GM19328 (cell line): ENCODE results near the gene NUSAP1.
"Not testable (repeated sequence)": the region's sequence is repeated elsewhere in the genome, so short reads cannot be mapped to it uniquely, and the experiment has no call there.

Experiments
- ATAC-seq: cut with Tn5 transposase; IDR thresholded peaks from one replicate; pipeline ENCODE4 v1.9.1; 2021; ENCODE audit warnings: mild to moderate bottlenecking, moderate library complexity; ENCODE audit not compliant: unreplicated experiment

The NUSAP1 gene

DNA sequence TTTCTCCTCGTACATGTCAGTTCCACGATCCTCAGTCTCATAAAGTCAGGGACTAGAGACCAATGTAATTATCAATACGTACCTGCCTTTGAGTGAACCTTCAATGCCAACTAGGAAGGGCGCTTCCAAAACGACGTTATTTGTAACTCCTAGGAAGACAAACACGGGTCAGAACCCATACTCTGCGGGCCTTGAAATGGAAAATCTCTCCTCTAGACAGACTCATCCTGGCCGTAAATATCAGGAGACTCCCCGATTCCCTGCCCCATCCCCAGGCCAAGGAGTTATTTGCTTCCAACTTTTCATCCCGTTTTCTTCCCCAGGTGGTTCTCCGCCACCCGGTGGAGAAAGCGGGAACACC, 868 bp upstream of the NUSAP1 start:
- ATAC-seq: no peak

DNA sequence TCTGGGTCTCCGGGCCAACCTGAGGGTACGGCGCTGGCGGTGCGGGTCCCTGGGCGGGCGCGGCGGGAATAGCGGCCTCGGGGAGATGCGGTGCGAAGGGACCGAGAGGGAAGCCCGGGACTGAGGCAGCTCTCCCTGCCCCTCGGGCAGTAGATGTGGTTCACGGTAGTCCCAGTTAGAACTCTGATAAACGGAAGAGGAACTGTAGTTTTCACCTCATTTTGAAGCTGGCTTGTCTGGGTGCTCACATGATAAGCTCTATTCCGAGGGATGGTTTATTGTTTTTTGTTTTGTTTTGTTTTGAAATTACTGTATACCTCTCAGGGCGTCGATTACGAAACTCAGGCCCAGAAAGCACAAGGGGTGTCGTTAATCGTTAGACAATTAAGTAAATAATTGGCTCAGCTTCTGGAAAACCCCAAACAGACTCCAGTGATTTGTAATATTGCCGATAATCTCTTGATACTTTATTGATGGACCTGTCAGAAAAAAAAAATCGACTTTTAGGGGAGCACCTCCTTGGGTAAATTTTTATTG, 413 bp downstream of the NUSAP1 start:
- no peak for ATAC-seq

DNA sequence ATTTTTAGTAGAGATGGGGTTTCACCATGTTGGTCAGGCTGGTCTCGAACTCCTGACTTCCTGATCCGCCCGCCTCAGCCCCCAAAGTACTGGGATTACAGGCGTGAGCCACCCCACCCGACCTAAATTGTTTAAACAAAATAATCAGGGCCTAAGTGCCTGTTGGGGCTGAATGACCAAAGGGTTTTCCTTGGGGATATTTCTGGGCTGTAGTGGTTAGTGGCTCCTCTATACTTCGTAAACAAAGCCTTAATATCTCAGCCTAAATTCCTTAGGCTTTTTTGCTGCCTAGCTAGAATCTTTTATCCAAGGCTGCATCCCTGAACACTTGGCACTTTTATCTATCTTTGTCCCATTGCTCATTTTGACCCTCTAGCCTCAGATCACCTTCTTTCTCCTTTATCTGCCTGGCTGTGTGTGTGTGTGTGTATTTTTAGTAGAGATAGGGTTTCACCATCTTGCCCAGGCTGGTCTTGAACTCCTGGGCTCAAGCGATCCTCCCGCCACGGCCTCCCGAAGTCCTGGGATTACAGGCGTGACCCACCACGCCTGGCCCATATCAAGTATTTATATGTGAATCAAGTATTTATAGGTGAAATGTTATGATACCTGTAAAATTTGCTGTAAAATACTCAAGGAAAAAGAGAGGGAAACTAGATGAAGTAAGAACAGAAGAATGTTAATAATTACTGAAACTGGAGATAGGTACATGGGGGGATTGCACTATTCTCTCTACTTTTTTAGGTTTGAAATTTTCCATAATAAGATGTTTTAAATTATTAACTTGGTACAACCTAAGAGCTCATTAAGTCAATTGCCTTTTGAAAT, 1.8 kb downstream of the NUSAP1 start:
- ATAC-seq: no peak

DNA sequence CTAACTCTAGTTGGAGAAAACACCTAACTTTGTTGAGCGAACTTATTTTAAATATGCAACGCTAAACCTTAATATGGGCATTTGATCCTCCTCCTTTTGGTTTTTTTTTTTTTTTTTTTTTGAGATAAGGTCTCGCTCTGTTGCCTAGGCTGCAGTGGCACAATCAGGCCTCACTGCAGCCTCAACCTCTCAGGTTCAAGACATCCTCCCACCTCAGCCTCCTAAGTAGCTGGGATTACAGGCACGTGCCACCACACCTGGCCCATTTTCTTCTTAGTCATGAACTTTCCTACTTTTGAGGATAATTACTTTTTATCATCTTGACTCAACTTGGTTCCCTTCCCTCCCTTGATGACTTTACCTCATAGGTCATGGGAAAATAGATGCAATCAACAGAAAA, 3.9 kb downstream of the NUSAP1 start:
- no peak for ATAC-seq

DNA sequence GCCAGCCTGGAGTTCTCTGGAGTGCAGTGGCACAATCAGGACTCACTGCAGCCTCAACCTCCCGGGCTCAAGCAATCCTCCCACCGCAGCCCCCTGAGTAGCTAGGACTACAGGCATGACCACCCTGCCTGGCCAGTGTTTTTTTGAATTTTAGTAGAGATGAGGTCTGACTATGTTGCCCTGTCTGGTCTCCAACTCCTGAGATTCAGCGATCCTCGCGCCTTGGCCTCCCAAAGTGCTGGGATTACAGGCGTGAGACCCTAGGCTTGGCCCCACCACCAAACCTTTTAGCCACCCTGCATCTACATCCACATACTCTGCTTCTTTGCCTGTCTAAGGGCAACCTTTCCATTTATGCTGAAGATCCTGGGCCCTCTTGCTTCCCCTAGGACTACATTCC, 4.4 kb downstream of the NUSAP1 start:
- ATAC-seq: no peak

DNA sequence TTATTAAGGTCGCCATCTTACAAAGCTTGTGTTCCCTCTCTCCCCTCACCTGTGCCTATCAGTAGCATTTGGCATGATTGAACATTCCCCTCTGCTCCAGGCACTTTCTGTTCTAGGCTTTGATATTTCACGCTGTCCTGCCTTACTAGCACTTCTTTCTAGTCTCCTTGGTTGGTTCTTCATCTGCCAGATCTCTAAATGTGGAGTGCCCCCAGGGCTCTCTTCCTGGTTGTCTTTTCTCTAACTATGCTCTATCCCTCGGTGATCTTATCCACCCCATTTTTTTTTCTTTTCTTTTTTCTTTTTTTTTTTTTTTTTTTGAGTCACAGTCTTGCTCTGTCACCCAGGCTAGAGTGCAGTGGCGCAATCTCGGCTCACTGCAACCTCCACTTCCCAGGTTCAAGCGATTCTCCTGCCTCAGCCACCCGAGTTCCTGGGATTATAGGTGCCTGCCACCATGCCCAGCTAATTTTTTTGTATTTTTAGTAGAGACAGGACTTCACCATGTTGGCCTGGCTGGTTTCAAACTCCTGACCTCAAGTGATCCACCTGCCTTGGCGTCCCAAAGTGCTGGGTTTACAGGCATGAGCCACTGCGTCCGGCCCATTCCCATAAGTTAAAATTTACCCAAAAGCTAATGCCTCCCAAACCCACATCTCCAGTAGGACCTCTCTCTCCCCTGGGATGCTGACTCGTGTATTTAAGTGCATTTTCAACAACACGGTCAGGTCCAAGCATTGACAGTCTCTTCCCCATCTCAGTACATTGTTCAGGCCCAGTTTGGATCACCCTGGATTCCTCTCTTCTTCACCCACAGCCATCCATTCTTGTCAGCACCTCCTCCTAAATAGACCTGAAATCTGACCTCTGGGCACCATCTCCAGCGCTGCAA, 5.2 kb downstream of the NUSAP1 start:
- ATAC-seq: no peak

DNA sequence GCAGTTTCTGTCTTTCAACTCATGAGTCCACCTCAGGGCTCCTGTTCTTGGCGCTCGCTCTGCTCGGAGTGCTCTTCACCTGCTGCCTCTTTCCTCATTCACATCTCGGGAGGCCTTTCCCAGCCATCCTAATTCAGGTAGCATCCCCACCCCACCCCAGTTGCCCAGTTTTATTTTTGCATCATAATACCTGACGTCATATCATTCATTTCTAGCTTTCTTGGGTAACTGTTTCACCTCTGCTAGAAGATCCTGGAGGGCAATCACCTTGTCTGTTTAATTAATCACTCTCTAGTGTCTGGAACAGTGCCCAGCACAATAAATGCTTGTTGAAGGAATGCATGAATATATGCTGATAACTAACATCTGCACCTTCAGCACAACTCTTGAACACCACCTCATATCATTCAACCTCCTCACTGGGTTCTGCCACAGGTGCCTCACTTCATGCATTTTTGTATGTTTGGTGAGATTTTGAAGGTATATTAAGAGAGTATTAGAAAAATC, 7.6 kb downstream of the NUSAP1 start:
- ATAC-seq: no peak

DNA sequence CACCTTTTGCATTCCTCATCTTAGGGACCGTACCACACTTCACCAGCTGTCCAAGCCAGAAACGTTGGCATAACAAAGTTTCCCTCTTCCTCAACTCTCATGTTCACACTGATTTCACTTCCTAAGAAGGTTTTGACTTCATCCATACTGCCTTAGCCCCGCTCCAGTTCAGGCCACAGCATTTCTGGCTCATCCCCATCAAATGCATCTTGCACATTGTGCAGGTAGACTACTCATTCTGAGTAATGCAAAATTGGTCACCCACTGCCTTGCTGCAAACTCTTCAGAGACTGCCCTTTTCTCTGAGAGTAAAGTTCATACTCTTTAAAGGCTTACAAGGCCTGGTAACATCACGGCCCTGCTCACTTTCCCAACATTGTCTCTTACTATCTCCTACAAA, 8.8 kb downstream of the NUSAP1 start:
- ATAC-seq: no peak

DNA sequence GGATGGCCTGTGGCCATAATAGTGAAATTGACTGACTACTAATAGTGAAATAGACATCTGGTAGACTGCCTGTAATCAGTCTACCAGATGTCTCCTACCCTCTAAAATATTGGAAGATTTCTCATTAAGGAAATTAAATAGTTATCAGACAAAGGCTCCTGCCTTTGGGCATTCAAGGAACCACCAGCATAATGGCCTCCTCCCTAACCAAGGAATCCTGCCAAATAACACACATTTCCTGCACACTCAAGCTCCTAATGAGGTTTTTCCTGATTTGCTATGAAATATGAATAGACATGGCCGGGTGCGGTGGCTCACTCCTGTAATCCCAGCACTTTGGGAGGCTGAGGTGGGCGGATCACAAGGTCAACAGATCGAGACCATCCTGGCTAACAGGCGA, 14.6 kb downstream of the NUSAP1 start:
- no peak for ATAC-seq

DNA sequence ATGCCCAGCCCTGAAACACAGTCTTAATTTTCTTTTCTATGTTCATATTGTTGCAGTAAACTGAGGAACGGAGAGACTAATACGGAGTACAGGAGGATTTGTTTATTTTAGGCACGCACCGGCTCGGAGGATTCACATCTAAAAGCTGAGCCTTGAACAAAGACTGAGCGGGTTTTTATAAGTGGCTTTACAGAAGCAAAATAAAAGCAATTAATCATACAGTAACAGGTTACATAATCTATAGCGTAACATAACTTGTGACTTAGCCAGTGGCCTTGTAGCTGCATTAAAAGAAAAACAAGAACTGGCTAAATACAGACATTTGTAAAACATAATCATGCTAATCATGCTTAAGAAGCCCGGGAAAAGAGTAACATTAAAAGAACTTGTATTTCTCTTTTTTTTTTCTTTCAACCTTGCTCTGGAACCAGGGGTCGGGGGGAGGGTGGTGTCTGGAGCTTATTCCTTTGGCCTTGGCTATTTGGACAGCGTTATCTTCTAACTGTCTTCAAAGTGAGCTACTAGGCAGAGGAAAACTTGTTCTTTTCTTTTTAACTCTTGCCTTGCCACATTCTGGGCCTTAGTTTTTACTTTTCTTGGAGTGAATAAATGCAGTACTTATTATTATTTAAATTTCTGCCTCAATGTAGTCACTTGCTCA, 17.5 kb downstream of the NUSAP1 start:
- ATAC-seq: no peak

DNA sequence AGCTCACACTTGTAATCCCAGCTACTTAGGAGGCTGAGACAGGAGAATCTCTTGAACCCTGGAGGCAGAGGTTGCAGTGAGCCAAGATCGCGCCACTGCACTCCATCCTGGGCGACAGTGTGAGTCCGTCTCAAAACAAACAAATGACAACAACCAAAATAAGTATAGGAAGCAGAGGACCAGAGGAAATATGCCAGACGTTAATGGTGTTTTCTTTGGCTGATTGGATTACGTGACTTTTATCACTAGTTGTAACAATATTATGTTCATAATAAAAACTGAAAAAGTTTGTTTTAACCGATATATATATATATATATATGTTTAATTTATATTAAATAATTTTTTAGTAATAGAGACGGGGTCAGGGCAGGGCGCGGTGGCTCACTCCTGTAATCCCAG, 21.7 kb downstream of the NUSAP1 start:
- no peak for ATAC-seq

DNA sequence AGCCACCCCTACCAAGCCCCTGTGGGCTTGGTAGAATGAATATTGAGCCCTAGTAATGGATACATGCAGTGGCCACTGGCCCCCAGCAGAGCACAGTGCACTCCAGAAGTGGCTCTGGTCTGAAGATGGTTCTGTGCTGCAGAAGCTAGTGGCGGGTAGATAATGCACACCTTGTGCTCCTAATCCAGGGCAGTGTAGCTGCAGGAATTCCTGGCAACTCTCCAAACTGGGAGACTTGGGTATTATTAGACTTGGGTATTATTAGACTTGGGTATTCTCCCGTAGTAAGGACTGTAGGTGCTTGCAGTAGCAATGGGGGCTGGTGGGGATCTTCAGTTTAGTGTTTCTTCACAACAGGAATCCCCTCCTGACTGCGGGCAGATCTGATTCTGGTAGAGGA, 34.7 kb downstream of the NUSAP1 start:
- ATAC-seq: no peak

DNA sequence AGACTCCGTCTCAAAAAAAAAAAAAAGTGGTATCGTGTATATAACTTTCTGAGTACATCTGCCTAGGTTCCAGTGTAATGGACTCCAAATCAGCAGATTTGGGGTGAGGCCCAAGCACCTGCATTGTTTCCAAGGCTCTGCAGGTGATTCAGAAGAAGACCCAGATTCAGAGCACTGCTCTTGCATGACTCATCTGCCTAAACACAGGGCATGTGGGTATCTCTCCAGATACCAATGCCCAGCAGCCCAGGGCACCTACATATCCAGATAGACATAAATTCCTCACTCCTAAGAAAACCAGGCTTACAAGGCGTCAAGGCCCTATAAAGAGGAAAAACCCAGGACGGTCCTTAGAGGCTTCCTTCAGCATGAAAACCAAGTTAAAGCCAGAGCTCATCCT, 45.3 kb downstream of the NUSAP1 start:
- no peak for ATAC-seq

DNA sequence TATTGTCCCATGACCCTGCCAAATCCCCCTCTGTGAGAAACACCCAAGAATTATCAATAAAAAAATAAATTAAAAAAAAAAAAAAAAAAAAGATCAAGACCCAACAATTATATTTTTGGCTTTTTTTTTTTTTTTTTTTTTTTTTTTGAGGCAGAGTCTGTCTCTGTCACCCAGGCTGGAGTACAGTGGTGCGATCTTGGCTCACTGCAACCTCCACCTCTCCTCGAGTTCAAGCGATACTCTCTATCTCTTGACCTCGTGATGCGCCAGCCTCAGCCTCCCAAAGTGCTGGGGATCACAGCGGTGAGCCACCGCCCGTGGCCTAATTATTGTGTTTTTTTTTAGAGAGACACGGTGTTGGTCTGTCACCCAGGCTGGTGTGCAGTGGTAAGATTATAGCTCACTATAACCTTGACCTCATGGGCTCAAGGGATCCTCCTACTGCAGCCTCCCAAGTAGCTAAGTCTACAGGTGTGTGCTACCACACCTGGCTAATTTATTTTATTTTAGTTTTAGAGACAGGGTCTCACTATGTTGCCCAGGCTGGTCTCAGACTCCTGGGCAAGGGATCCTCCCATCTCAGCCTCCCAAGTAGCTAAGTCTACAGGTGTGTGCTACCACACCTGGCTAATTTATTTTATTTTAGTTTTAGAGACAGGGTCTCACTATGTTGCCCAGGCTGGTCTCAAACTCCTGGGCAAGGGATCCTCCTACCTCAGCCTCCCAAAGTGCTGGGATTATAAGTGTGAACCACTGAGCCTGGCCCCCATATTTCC, 51.5 kb downstream of the NUSAP1 start:
- ATAC-seq: not testable (repeated sequence)

DNA sequence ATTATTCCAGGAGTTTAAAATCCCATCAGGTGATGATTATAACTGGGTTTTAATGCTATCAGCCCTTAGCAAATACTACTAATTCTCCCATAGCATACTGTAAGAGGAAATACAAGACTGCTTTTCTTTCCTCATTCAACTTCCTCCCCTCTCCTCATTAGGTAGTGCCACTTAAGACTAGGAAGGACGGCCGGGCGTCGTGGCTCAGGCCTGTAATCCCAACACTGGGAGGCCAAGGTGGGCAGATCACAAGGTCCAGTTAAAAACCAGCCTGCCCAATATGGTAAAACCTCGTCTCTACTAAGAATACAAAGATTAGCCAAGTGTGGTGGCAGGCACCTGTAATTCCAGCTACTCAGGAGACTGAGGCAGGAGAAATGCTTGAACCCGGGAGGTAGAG, 55.0 kb downstream of the NUSAP1 start:
- ATAC-seq: no peak

DNA sequence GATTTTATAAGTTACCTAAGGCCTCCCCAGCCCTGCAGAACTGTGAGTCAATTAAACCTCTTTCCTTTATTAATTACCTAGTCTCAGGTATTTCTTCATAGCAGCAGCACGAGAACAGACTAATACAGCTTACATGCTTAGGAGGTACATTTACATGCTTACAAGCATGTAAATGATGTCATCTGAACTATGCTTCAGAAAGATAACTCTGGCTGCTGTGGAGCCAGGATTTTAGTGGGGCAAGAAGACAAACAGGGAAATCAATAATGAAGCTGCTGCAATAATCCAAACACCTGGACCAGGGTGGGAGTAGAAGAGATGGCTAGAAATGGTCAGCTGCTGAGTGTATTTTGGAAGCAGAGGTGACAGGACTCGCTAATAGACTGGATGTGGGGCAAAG, 60.0 kb downstream of the NUSAP1 start:
- ATAC-seq: no peak

DNA sequence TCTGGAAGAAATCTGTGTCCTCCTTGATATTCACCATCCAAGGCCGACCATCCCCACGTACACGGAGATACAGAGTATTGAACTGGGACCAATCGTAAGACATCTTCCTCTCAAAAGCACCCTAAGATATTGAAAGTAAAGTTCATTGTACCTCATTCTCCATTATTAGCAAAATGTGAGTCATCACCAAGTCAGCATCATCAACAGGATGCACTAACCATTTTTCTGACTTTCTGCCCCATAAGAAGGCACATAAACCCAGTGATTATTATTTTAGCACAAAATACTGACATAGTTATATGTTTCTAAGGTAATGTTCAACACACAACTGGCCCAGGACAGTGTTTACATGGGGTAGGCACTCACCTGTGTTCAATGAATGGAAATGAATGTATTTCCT, 62.2 kb downstream of the NUSAP1 start:
- ATAC-seq: no peak

DNA sequence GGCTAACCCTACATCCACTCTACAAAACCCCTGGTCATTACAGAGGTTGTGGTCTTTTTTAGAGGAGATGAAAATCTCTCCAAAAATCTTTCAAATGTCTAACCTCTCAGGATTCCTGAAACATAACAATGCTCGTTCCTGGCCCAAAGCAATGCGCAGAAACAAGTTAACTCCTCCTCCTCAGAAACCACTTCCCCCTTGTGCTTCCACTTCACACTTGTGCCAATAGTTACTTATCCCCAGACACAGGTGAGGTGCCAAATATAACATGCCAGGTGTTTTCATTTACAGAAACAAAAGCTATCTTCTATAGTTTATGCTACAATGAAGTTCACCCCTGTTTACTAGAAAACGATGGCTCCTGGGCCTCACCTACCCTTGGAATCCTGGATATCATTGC, 63.4 kb downstream of the NUSAP1 start:
- ATAC-seq: no peak

DNA sequence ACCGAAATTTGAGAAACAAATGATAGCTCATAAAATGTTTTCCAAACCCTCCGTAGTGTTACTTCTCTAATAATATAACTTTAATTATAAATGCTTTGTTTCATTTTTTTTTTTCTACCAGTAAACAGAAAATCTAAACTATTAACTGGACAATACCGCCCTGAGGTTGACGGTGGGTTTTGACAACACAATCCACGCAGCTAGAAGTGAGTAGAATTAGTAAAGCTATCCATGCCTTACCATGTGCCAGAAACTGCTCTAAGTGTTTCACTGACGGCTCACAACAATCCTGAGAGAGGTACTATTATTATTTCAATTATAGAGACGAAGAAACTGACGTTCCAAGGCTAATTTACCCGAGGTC, 69.2 kb downstream of the NUSAP1 start:
- no peak for ATAC-seq

DNA sequence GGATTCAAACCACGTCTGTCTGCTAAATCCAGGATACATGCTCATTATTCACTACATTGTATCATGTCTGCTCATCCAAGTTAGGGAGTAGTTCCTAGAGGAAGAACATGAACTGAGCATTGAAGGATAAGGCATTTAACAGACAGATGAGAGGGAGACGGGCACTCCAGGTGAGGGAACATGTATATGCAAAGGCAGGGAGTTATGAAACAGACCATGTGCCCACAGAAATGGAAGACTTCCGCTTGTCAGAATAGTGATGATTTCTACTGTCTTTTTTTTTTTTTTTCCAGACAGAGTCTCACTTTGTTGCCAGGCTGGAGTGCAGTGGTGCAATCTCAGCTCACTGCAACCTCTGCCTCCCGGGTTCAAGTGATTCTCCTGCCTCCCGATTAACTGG, 74.7 kb downstream of the NUSAP1 start:
- no peak for ATAC-seq

DNA sequence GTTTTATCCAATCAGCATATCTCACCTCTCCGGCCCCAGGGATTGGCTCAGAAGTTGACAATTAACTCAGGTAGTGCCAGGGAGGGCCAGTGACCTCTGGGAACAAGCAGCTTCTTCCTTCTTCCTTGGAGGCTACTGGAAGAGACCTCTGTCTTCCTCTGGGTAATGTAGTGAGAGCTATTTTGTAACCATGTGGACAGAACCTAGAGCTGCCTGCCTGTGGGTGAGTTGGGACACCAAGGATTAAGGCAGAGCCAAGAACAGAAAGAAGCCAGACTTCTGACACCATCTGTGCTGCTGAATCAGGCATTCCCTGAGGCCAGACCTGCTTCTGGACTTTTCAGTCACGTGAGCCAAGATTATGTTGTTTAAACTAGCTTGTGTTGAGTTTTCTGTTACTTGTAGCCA, 75.6 kb downstream of the NUSAP1 start:
- ATAC-seq: no peak
